ENCODE results near the gene PCSK6. TPM values are rescaled to one million over a fixed set of nuclear protein-coding genes. Genes with fewer than 3 reads are reported as not detected.
A peak's percentile ranks its signal among the peaks of the same experiment; 100 is the strongest.
"Not testable (repeated sequence)": the region's sequence is repeated elsewhere in the genome, so short reads cannot be mapped to it uniquely, and the experiment has no call there.

Gene PCSK6
- polyA plus RNA-seq, 5 donors: 20.9 to 25.5 (median 21.8) TPM

- DNase-seq: no peak
Observed at GRCh38 chr15:101361418-101361817, 128.1 kb downstream of the PCSK6 start.

GRCh38 chr15:101359365-101359947, 130.1 kb downstream of the PCSK6 start:
- DNase-seq: no peak

GRCh38 chr15:101358895-101359294, 130.6 kb downstream of the PCSK6 start:
- no peak for DNase-seq

GRCh38 chr15:101357885-101358284, 131.6 kb downstream of the PCSK6 start:
- DNase-seq: no peak

DNA sequence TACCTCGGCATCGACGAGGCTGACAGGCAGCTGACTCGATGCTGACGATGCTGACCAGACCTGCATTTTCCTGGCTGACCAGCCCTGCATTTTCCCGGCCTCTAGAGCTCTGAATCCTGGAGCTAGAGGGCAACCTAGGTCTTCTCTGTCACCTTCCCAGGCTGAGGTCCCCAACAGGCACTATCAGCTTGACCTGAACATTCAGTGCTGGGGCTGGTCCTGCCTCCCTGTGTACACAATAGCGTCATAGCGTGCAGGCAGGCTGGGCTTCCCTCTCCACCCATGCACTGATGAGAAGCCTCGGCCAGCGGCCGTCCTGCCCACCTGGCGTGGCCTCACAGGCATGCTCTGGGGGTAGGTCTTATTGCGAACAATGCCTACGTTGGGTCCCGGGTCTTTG, 132.2 kb downstream of the PCSK6 start:
- DNase-seq: no peak

DNA sequence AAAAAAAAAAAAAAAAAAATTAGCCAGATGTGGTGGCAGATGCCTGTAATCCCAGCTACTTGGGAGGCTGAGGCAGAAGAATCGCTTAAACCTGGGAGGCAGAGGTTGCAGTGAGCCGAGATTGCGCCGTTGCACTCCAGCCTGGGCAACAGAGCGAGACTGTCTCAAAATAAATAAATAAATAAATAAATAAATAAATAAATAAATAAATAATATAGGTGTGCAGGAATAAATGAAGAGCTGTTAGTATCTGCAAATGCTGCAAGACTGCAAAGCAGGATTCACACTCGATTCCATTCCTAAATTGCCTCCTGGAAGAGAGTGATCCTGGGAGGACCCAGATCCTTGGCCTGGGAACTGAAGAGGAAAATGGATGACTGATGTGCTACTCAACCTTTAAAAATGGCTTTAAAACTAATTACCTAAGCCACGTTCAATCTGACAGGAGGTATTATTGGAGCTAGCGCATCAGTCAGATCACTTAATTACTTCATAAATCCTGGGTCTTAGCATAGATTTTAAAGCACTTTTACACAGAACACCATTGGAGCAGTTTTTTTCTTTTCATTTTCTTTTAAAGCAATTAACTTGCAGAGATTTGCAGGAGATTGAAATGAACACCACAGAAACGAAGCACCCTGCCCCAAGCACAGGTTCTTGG, 132.9 kb downstream of the PCSK6 start:
- not testable (repeated sequence) for DNase-seq

DNA sequence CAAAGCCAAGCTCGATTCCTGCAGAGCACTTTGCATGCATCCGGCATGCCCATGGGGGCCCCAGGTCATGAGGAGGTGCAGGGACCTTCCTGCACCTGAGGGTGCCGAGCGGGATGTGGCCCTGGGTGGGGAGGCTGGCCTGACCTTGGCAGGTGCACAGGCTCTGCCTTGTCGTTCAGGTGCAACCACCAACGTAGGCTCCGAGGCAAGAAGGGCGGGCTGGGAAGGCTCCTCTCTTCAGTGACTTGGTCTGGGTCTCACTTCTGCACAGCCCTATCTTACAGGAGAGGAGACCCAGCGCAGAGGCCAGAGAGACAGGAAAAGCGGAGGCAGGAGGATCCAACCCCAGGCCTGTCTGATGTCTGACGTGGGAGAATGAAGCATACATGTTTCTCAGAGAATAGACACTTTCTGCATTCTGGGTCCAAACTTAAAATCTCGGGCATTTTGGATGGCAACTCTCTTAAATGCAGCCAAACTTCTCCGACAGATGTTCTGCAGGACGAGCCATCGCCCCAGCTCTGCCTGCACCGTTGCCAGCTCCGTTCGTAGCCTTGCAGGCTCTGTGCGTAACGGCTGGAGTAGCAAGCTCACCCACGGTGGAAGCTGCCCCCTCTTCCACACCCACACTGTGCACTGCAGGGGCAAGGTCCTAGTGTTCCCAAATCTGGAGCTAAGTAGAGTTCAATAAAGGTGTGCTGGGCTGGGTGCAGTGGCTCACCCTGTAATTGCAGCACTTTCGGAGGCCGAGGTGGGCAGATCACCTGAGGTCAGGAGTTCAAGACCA, 133.6 kb downstream of the PCSK6 start:
- no peak for DNase-seq

- no peak for DNase-seq
Observed at GRCh38 chr15:101354891-101355623, 134.4 kb downstream of the PCSK6 start.

DNA sequence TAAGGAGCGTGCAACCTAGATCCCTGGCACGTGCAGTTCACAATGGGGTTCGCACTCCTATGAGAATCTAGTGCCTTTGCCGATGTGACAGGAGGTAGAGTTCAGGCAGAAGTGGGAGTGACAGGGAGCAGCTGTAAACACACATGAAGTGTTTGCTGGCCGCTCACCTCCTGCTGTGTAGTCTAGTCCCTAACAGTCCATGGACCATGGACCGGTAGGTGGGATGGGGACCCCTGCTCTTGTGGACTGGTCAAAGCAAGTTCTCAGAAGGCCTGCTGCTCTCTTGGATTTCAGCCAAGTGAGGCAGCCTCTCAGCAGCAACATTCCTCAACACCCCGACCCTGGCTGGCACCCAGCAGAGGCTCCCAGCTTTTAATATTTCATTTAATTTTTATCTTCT, 136.3 kb downstream of the PCSK6 start:
- DNase-seq: no peak

DNA sequence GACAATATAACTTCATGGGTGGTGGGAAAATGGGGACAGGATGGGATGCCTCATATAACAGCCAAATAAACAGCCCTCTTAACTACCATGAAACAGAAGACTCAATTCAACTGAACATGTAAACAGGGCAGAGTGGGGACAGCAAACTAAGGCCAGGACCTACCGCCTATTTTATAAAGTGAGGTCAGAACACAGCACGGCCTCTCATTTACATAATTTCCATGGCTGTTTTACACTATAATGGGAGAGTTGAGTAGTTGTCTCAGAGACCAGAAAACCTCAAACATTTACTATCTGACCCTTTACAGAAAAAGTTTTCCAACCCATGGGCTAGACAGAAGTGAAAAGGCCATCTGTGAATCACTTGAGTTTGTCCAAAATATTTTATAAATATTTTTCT, 137.8 kb downstream of the PCSK6 start:
- DNase-seq: no peak

DNA sequence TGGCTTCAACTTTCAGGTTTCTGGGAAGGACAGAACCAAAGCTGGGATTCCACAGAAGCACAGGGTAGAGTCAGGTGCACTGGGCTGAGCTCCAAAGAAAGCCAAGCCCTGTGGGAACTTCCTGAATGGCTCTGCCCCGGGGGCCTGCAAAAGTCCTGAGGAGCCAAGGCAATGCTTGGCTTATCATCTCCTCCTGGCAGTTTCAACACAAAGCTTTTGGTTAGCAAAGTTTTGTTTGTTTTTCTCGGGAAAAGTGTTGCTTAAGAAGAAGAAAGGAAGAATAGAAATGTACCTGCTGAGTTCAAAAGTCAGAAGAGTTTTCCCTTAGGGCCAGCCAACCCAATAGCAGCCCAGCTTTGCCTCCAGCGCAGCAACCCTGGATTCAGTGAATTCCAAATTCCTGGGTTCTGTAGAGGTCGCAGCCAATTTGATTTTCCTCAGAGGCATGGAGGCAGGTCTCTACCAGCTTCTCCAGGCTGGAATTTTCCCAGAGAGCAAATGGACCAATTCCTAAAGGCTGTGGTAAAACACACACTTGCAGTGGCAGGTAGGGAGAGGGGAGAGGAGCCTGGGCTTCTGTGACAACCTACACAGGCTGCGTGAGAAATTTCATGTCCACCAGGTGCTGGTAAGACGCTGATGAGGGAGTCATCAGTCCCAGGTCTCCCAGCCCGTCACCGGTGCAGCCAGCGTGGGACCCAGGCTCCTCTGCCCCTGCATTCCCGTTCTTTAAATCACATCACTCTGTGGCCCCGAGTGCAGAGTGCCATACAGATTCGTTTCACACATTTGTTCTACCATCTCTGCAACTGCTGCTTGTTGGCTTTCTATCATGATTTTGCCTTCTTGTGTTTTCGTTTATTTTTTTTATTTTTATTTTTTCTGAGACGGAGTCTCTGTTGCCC, 140.2 kb downstream of the PCSK6 start:
- DNase-seq: no peak

DNA sequence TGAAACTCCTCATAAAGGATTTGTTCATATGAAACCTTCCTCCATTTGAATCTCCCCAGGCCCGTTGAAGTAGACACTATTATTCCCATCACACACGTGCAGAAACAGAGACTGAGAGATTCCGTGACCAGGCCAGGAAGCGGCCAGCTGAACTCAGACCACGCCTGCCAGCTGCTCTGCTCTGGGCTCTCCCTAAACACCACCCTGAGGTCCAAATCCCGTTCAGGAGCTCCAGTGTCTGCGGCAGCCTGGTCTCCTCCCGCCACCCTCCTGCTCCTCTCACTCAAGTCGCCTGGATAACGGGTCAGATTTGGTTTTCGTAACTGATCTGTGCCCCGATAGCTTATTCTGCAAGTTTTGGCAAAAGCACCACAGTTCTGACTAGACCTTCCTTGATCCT, 140.9 kb downstream of the PCSK6 start:
- no peak for DNase-seq

GRCh38 chr15:101348015-101348414, 141.5 kb downstream of the PCSK6 start:
- DNase-seq: no peak

GRCh38 chr15:101347454-101347853, 142.1 kb downstream of the PCSK6 start:
- DNase-seq: no peak

GRCh38 chr15:101346928-101347327, 142.6 kb downstream of the PCSK6 start:
- peak in 1 of 2 donors; percentile 18 for DNase-seq

GRCh38 chr15:101342056-101342455, 147.5 kb downstream of the PCSK6 start:
- DNase-seq: no peak

- no peak for DNase-seq
Observed at GRCh38 chr15:101338502-101339057, 150.9 kb downstream of the PCSK6 start.

DNA sequence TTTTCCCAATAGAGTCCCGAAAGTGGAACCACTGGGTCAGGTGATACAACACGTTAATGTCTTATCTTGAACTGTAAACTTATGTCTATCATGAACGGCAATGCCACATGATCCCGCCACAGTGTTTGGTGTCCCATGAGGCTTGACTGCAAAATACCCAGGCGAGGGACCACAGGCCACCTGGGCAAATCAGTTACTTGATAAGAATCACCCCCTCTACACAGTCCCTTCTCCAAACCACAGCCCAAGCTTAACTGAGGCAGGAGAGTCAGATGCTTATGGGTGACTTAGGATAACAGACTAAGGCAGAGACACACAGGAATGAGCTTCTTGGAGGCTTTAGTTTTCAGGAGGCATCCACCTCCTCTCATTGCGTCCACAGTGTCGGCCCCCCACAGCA, 151.5 kb downstream of the PCSK6 start:
- DNase-seq: no peak

DNA sequence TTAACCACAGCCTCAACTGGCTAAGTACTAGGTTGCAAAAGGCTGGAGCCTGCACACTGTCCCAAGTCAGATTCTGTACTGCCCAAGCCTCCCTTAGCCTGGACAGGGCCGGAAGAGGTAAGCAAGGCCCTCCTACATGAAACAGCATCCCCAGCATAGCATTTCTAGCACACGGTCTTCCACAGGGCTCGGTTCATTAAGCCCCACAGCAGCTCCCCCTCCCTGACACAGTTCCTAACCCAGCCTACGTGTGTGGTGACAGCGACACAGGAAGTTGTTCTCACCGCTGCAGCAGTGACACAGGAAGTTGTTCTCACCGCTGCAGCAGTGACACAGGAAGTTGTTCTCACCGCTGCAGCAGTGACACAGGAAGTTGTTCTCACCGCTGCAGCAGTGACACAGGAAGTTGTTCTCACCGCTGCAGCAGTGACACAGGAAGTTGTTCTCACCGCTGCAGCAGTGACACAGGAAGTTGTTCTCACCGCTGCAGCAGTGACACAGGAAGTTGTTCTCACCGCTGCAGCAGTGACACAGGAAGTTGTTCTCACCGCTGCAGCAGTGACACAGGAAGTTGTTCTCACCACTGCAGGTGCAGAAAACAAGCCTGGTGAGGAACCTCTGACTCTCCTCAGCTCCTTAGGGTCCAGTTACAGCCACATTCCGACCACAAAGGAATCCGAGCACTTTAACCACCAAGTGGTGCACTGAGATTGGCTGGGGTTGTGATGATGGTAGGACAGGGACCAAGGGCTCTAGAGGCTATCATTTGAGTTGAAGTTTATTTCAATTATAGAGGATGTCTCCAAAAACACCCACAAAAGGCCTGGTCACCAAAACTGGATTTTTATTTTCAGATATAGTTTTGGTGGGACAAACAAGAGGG, 155.4 kb downstream of the PCSK6 start:
- DNase-seq: not testable (repeated sequence)

DNA sequence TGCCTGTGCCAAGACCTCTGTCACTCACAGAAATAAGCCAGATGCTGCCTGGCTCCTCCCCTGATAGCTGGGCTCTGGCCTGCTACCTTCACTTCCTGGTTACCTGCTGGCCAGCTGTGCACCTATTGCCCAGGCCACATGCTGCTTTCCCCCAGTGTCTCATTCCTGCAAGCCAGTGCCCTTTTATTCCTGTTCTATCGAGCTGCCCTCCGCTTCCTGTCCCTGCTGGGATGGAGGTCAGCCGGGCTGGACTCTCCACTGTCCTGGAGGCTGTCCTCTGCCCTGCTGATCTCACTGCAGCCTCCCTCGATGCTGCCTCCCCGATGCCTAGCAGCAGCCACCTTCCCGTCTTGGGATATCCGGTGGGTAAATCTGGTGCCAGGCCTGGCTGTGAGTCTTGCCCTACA, 157.4 kb downstream of the PCSK6 start:
- no peak for DNase-seq

All from right lung (tissue), 5 donors.